ENCODE measurements around the gene CDC27.
"Not testable (repeated sequence)": the region's sequence is repeated elsewhere in the genome, so short reads cannot be mapped to it uniquely, and the experiment has no call there.

Gene CDC27

GRCh38 chr17:47070266-47070665 is 118.8 kb downstream of the CDC27 start:
- DNase-seq (ENCODE audit: low read depth in 2 of 2) = not testable (repeated sequence)
